Activated CD8-positive, alpha-beta T cell treated with anti-CD3 and anti-CD28 coated beads for 36 hours (primary cell): ENCODE data around the gene HSPA1L. TPM values are rescaled to one million over a fixed set of nuclear protein-coding genes. Genes with fewer than 3 reads are reported as not detected.
"Not testable (repeated sequence)": the region's sequence is repeated elsewhere in the genome, so short reads cannot be mapped to it uniquely, and the experiment has no call there.

Experiments used
- ATAC-seq: fragments of 200-7000 bp; cut with Tn5 transposase; one replicate; pipeline ENCODE4 v1.10.0; 2021; ENCODE audit warnings: mild to moderate bottlenecking, moderate library complexity
- CTCF ChIA-PET: fragments of 350-600 bp; sonication (Branson Sonifier 250); formaldehyde crosslinking; loops from one replicate; lab custom pipeline; 2021; ENCODE audit warnings: antibody characterized with exemption; lab: Charles Lee
- POLR2A ChIA-PET: fragments of 350-600 bp; sonication (Branson Sonifier 250); formaldehyde crosslinking; loops from one replicate; lab custom pipeline; 2021; ENCODE audit warnings: antibody characterized with exemption; lab: Charles Lee
- DNase-seq: peaks from one replicate; pipeline ENCODE4 v3.0.0-alpha.2; 2020
- H3K27ac Mint-ChIP-seq: one replicate; pipeline ENCODE4 v1.8.0; 2021; ENCODE audit warnings: mild to moderate bottlenecking, mixed read lengths
- H3K27me3 Mint-ChIP-seq: one replicate; pipeline ENCODE4 v1.8.0; 2021; ENCODE audit warnings: mixed read lengths
- H3K36me3 Mint-ChIP-seq: one replicate; pipeline ENCODE4 v1.8.0; 2021; ENCODE audit warnings: low read depth, mixed read lengths
- H3K4me1 Mint-ChIP-seq: one replicate; pipeline ENCODE4 v1.8.0; 2021; ENCODE audit warnings: low read depth, mixed read lengths
- H3K4me3 Mint-ChIP-seq: one replicate; pipeline ENCODE4 v1.8.0; 2021; ENCODE audit warnings: mild to moderate bottlenecking, moderate library complexity, mixed read lengths
- H3K9me3 Mint-ChIP-seq: one replicate; pipeline ENCODE4 v1.8.0; 2021; ENCODE audit warnings: mixed read lengths
- intact Hi-C: fragments of 100-400 bp; cut with micrococcal nuclease; formaldehyde crosslinking; loops from one replicate; pipeline ENCODE4 v1.10.0; 2022
- total RNA-seq, 2 experiments: library from RNA; stranded (reverse); gene quantifications; one replicate each; pipeline ENCODE4 v1.2.3, GENCODE V29; 2021
- TF ChIP-seq, protein P1 (sequence below): fragments of 200-600 bp; IDR thresholded peaks from one replicate; pipeline ENCODE4 v1.8.0; 2022; ENCODE audit warnings: antibody characterized with exemption, mild to moderate bottlenecking

Gene HSPA1L
- total RNA-seq, 2 experiments from 2014 or later, result 1.7 to 2.0 TPM

DNA sequence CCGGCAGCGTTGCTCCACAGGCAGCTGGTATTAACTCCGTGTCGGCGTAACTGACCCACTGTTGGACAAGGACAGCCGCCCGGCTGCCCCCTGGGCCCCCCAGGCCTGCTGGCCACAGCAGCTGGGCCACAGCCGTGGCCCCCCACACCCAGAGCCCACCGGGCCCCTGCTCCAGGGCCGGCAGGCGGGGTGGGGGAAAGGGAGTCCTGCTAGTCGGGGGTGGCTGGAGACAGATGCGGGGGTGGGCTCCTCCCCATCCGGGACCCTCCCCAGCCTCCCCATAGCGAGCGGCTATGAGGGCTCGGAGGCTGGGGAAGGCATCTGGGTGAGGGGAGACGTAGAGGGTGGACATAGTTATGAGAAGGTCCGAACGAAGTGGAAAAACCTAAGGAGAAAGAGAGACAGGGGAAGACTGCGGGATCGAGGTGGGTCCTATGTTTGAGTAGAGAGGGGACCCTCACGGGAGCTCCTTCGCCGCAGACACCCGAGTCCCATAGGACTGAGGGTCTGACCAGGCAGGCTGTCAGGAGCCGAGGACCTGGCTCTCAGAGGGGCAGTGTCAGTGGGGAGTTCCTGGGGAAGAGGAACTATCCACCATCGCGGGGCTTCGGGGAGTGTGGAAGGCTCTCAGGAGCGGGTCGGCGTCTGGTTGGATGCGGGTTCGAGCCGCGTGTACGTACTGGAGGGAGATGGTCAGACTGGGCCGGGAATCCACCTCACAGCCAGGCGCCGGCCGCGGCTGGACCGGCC, 20.0 kb downstream of the HSPA1L start:
- TF ChIP-seq, protein P1, sequence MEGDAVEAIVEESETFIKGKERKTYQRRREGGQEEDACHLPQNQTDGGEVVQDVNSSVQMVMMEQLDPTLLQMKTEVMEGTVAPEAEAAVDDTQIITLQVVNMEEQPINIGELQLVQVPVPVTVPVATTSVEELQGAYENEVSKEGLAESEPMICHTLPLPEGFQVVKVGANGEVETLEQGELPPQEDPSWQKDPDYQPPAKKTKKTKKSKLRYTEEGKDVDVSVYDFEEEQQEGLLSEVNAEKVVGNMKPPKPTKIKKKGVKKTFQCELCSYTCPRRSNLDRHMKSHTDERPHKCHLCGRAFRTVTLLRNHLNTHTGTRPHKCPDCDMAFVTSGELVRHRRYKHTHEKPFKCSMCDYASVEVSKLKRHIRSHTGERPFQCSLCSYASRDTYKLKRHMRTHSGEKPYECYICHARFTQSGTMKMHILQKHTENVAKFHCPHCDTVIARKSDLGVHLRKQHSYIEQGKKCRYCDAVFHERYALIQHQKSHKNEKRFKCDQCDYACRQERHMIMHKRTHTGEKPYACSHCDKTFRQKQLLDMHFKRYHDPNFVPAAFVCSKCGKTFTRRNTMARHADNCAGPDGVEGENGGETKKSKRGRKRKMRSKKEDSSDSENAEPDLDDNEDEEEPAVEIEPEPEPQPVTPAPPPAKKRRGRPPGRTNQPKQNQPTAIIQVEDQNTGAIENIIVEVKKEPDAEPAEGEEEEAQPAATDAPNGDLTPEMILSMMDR, result no peak
- intact Hi-C loops, result no loop called here
- DNase-seq (no peak), ATAC-seq (peak; percentile 24)
- H3K4me1 Mint-ChIP-seq, result peaks cover 42% of the 10 kb centered on the region
- ChIA-PET POLR2A (interaction anchor here (0.7 to 3.7 kb wide), 12 partner anchors 10 to 70 kb away, joined by 3 to 24 read pairs (median 4); partner anchors contain the start of genes CLIC1, HSPA1B, LSM2 and MSH5), CTCF (interaction anchor here (1.0 to 3.1 kb wide), 9 partner anchors 9 to 92 kb away, joined by 3 to 28 read pairs (median 6); partner anchors contain the start of genes ABHD16A, DDAH2, LSM2 and LY6G6F)
- peak overlapping the region; percentile 92 for H3K4me3 Mint-ChIP-seq
- peak overlapping the region; percentile 97 for H3K27ac Mint-ChIP-seq
- H3K27me3 Mint-ChIP-seq, result no peaks in the 10 kb centered on the region
- H3K9me3 Mint-ChIP-seq, result no peaks in the 10 kb centered on the region
- peaks cover 44% of the 10 kb centered on the region for H3K36me3 Mint-ChIP-seq

GRCh38 chr6:31794294-31794865, 20.7 kb downstream of the HSPA1L start:
- peak overlapping the region; percentile 92 for H3K4me3 Mint-ChIP-seq
- POLR2A ChIA-PET, result interaction anchor here (0.7 to 3.7 kb wide), 11 partner anchors 9 to 70 kb away, joined by 3 to 24 read pairs (median 4); partner anchors contain the start of genes CLIC1, HSPA1B, LSM2 and MSH5
- intact Hi-C loops, result no loop called here
- H3K36me3 Mint-ChIP-seq, result peaks cover 47% of the 10 kb centered on the region
- TF ChIP-seq, protein P1, result no peak
- peaks cover 43% of the 10 kb centered on the region for H3K4me1 Mint-ChIP-seq
- CTCF ChIA-PET, result interaction anchor here (1.0 to 2.2 kb wide), 5 partner anchors 8 to 65 kb away, joined by 4 to 11 read pairs (median 8); partner anchors contain the start of genes DDAH2 and LSM2
- ATAC-seq, result no peak
- H3K27me3 Mint-ChIP-seq, result no peaks in the 10 kb centered on the region
- H3K27ac Mint-ChIP-seq, result peak overlapping the region; percentile 93
- H3K9me3 Mint-ChIP-seq, result no peaks in the 10 kb centered on the region
- no peak for DNase-seq

DNA sequence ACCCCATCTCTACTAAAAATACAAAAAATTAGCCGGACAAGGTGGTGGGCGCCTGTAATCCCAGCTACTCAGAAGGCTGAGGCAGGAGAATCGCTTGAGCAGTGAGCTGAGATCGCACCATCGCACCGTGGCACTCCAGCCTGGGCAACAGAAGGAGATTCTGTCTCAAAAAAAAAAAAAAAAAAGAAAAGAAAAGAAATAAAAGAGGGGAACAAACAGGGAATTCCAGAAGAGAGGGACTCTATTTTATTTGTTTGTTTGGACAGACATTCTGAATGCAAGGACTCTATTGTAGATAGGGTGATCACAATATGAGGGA, 21.2 kb downstream of the HSPA1L start:
- POLR2A ChIA-PET, CTCF ChIA-PET, H3K9me3 Mint-ChIP-seq, ATAC-seq, DNase-seq, H3K27me3 Mint-ChIP-seq, intact Hi-C loops: not testable (repeated sequence)
- Mint-ChIP-seq H3K27ac (peak overlapping the region; percentile 93), H3K4me3 (peak overlapping the region; percentile 92), H3K4me1 (peaks cover 43% of the 10 kb centered on the region), H3K36me3 (peaks cover 45% of the 10 kb centered on the region)

DNA sequence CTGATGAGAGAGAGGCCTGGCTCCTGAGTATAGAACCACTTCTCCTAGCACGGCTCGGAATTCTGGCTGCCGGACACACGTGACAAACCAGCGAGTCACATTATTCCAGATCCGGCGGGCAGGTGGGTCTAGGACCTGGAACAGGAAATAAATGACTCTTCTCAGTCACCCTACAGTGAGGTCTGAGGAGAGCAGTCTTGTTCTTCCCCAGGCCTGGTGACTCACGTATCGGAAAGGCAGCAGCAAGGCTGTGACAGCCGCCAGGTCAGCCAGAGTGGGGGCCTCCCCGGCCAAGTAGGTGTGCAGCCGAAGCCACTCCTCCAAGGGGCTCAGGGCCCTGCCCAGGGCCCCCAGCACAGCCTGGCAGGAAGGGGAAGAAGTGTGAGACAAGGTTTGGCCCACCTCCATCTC, 22.3 kb downstream of the HSPA1L start:
- peak overlapping the region; percentile 55 for H3K27ac Mint-ChIP-seq
- ATAC-seq (no peak), DNase-seq (peak; percentile 57)
- intact Hi-C loops, result no loop called here
- POLR2A ChIA-PET, result interaction anchor here (0.9 to 1.1 kb wide), 2 partner anchors 14 to 51 kb away, joined by 4 to 5 read pairs; partner anchors contain the start of gene LSM2
- H3K4me3 Mint-ChIP-seq, result peak overlapping the region; percentile 35
- H3K9me3 Mint-ChIP-seq, result no peaks in the 10 kb centered on the region
- peaks cover 36% of the 10 kb centered on the region for H3K4me1 Mint-ChIP-seq
- peaks cover 39% of the 10 kb centered on the region for H3K36me3 Mint-ChIP-seq
- TF ChIP-seq, protein P1, result no peak
- no peaks in the 10 kb centered on the region for H3K27me3 Mint-ChIP-seq
- CTCF ChIA-PET, result interaction anchor here (1.4 to 3.8 kb wide), 3 partner anchors 14 to 35 kb away, joined by 4 to 19 read pairs (median 19); partner anchors contain the start of genes HSPA1B and LSM2

GRCh38 chr6:31792090-31792374, 23.1 kb downstream of the HSPA1L start:
- TF ChIP-seq, protein P1, result no peak
- ATAC-seq (no peak), DNase-seq (no peak)
- H3K27me3 Mint-ChIP-seq, result no peaks in the 10 kb centered on the region
- ChIA-PET CTCF (interaction anchor here (1.0 to 3.8 kb wide), 13 partner anchors 13 to 111 kb away, joined by 3 to 34 read pairs (median 7); partner anchors contain the start of genes DDAH2, HSPA1A, HSPA1B and HSPA1L), POLR2A (interaction anchor here (0.9 to 1.4 kb wide), 3 partner anchors 15 to 50 kb away, joined by 4 to 5 read pairs (median 5); partner anchors contain the start of gene LSM2)
- no peak overlapping the region for H3K27ac Mint-ChIP-seq
- H3K4me3 Mint-ChIP-seq, result no peak overlapping the region
- intact Hi-C loops, result no loop called here
- peaks cover 37% of the 10 kb centered on the region for H3K36me3 Mint-ChIP-seq
- no peaks in the 10 kb centered on the region for H3K9me3 Mint-ChIP-seq
- H3K4me1 Mint-ChIP-seq, result peaks cover 30% of the 10 kb centered on the region
